Thyroid gland (tissue), 4 donors: Measurements from ENCODE around the gene GPN2.

Experiments used
- CTCF ChIP-seq, 6 experiments: fragments of 200-600 bp in 3 of 6; fragments of 450-650 bp in 3 of 6; sonication (generic) in 3 of 6; IDR thresholded peaks; one replicate each; pipeline ENCODE4 v1.5.1; 2016 to 2019; ENCODE audit warnings: antibody characterized with exemption in 6 of 6, mild to moderate bottlenecking in 2 of 6, inconsistent platforms in 1 of 6, moderate library complexity in 1 of 6
- POLR2A ChIP-seq, 2 donors: fragments of 450-650 bp; IDR thresholded peaks; one replicate each; pipeline ENCODE4 v1.6.1; 2017; ENCODE audit warnings: antibody characterized with exemption in 2 of 2, mild to moderate bottlenecking in 2 of 2, moderate library complexity in 1 of 2

DNA sequence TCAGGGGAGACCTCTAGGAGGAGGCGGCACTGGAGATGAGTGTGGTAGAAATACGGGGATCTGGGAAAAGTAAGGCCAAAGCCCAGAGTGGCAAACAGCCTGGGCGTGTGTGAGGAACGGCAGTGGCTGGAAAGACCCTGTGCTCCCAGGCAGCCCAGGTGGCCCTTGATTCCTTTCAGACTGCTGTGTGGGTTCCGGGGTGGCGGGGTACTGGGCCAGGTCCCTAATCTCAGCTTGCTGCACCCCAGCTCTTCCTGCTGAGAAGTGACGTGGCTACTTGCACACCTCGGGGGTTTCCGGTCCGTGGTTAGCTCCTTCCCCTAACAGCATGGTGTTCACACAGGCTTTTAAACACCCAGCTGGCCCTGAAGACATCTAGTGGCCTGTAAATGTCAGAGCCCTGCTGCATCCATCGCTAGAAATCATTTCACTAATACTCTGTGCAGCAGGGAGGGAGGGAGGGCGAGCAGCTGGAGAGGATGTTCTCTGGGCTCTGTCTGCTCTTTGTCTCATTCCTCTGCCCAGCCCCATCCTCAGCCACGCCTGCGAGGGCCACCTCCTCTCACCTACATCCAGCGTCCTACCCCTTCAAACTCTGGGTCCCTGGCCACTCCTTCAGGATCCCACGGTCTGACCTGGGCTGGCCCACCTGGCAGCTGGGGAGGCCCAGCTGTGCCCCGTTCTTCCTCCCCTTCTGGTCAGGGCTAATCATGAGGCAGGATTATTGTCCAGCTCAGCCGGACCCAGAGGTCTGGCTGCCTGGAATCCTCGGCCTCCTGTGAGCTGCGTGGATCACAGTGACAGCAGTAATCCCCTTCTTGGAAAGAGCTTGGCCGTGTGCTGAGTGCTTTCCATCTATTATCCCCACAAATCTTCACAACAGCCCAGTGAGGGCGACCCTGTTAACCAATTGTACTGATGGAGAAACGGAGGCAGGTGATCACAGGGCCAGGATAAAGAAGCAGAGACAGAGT is 56.4 kb downstream of the GPN2 start:
- no peak for TF ChIP-seq CTCF (IDR thresholded peaks at IDR 0.05)
- TF ChIP-seq POLR2A (IDR thresholded peaks at IDR 0.05) = no peak
